GM21515 (cell line): ENCODE data around the gene ZNF287.

ENCODE experiments used
- ATAC-seq: cut with Tn5 transposase; IDR thresholded peaks from one replicate; pipeline ENCODE4 v1.9.1; 2021; ENCODE audit not compliant: unreplicated experiment

ZNF287 gene

DNA sequence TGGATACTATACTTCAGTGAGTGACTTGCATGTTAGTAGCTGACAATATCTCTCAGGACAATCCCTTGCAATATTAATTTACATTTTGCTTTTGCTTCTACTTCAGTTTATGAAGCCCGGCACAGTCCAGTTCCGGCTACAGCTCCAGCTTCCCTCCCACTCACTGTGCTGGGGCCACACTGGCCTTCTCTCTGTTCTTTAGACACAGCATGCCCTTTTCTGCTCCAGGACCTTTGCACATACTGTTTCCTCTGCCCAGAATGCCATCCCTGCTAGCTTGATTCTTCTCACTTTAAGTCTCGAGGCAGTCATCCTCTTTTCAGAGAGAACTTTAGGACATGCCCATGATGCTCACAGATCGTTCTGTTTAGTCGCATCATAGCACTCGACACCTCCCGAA lies 51.5 kb downstream of the ZNF287 start:
- ATAC-seq: no peak

- no peak for ATAC-seq
Observed at GRCh38 chr17:16516594-16517051, 52.4 kb downstream of the ZNF287 start.

DNA sequence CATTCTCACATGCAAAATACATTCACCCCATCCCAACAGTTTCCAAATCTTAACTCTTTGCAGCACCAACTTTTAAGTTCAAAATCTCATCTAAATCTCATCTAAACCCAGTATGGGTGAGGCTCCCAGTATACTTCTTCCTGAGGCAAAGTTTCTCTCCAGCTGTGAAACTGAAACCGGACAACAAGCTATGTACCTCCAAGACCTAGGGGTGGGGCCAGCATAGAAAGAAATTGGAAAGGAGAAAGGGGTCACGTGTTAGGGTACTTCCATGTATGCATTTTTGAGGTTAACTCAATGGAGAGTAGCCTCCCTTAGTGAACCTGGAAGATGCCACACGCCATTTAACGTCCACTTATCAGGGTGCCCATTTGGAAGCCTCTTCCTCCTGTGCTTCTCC lies 53.1 kb downstream of the ZNF287 start:
- ATAC-seq: no peak

- ATAC-seq: no peak
Observed at GRCh38 chr17:16513873-16514272, 55.1 kb downstream of the ZNF287 start.

GRCh38 chr17:16512011-16512410 lies 57.0 kb downstream of the ZNF287 start:
- ATAC-seq: no peak

- ATAC-seq: no peak
Observed at GRCh38 chr17:16511593-16511992, 57.4 kb downstream of the ZNF287 start.

GRCh38 chr17:16507918-16508533 lies 61.0 kb downstream of the ZNF287 start:
- ATAC-seq: no peak

- no peak for ATAC-seq
Observed at GRCh38 chr17:16506188-16506587, 62.8 kb downstream of the ZNF287 start.

- ATAC-seq: no peak
Observed at GRCh38 chr17:16504984-16505383, 64.0 kb downstream of the ZNF287 start.
